IMR-90 (cell line): ENCODE measurements around the gene DACT1. TPM values are rescaled to one million over a fixed set of nuclear protein-coding genes. Genes with fewer than 3 reads are reported as not detected.

Source experiments
- ATAC-seq: fragments of 200-7000 bp; cut with Tn5 transposase; 2 replicates; pipeline ENCODE4 v1.9.1; 2020; ENCODE audit warnings: low read depth, mild to moderate bottlenecking, moderate library complexity
- BruUV-seq: library from RNA; stranded (reverse); fragments of 400-500 nt; replicated peaks from 2 replicates; lab custom pipeline; 2021; lab: Mats Ljungman, UMichigan
- CTCF ChIA-PET: fragments of 300-600 bp; formaldehyde crosslinking; extraction: SDS; loops from one replicate; lab custom pipeline; 2021; ENCODE audit warnings: antibody characterized with exemption; lab: Yijun Ruan, JAX
- POLR2A ChIA-PET: fragments of 300-600 bp; sonication (Branson Sonifier 250); formaldehyde crosslinking; loops from one replicate; lab custom pipeline; 2022; ENCODE audit warnings: antibody characterized with exemption; ENCODE audit not compliant: unreplicated experiment; lab: Charles Lee
- DNase-seq: peaks from one replicate; pipeline ENCODE4 v3.0.0; 2013
- H2AFZ ChIP-seq: replicated peaks from 2 replicates; pipeline ENCODE3; 2013; ENCODE audit warnings: low read length, mild to moderate bottlenecking; ENCODE audit not compliant: poor library complexity
- H2AK5ac ChIP-seq: 2 replicates; pipeline ENCODE4 v1.6.1; 2013; ENCODE audit warnings: low read depth, low read length, inconsistent platforms
- H2AK9ac ChIP-seq: replicated peaks from 2 replicates; pipeline ENCODE3; 2013; ENCODE audit warnings: mild to moderate bottlenecking, low read depth, low read length, moderate library complexity; ENCODE audit not compliant: poor library complexity
- H2BK120ac ChIP-seq: 2 replicates; pipeline ENCODE4 v1.6.1; 2013; ENCODE audit warnings: low read depth, low read length, inconsistent platforms
- H2BK15ac ChIP-seq: 3 replicates; pipeline ENCODE4 v1.6.1; 2013; ENCODE audit warnings: low read depth, low read length, inconsistent platforms
- H2BK20ac ChIP-seq: 2 replicates; pipeline ENCODE4 v1.6.1; 2013; ENCODE audit warnings: low read depth, mild to moderate bottlenecking, inconsistent platforms, low read length, moderate library complexity
- H2BK5ac ChIP-seq: 2 replicates; pipeline ENCODE4 v1.6.1; 2013; ENCODE audit warnings: mild to moderate bottlenecking, low read depth, low read length, inconsistent platforms; ENCODE audit not compliant: poor library complexity, severe bottlenecking
- H3K14ac ChIP-seq: replicated peaks from 2 replicates; pipeline ENCODE4 v1.6.1; 2013; ENCODE audit warnings: low read depth, low read length, inconsistent platforms
- H3K18ac ChIP-seq: 2 replicates; pipeline ENCODE4 v1.6.1; 2013; ENCODE audit warnings: low read depth, low read length, control low read depth
- H3K23ac ChIP-seq: 2 replicates; pipeline ENCODE4 v1.6.1; 2013; ENCODE audit warnings: low read depth, low read length, inconsistent platforms
- H3K27ac ChIP-seq: 2 replicates; pipeline ENCODE4 v1.5.1; 2013; ENCODE audit warnings: mild to moderate bottlenecking, control low read depth, low read length; ENCODE audit not compliant: insufficient read depth
- H3K27me3 ChIP-seq: 2 replicates; pipeline ENCODE4 v1.6.1; 2013; ENCODE audit warnings: low read length; ENCODE audit not compliant: control insufficient read depth, insufficient read depth
- H3K36me3 ChIP-seq: 2 replicates; pipeline ENCODE4 v1.6.1; 2013; ENCODE audit warnings: low read length, mixed read lengths; ENCODE audit not compliant: control insufficient read depth, insufficient read depth
- H3K4ac ChIP-seq: 2 replicates; pipeline ENCODE4 v1.6.1; 2013; ENCODE audit warnings: low read depth, low read length, inconsistent platforms
- H3K4me1 ChIP-seq: 2 replicates; pipeline ENCODE4 v1.6.1; 2013; ENCODE audit warnings: low read length, mixed read lengths; ENCODE audit not compliant: control insufficient read depth, insufficient read depth
- H3K4me2 ChIP-seq: 2 replicates; pipeline ENCODE4 v1.6.1; 2013; ENCODE audit warnings: low read depth, mild to moderate bottlenecking, control low read depth, low read length, moderate library complexity
- H3K4me3 ChIP-seq: 2 replicates; pipeline ENCODE4 v1.5.1; 2013; ENCODE audit warnings: low read depth, mild to moderate bottlenecking, control low read depth, low read length, moderate library complexity; ENCODE audit not compliant: insufficient read depth
- H3K56ac ChIP-seq: 2 replicates; pipeline ENCODE4 v1.6.1; 2013; ENCODE audit warnings: low read length, inconsistent platforms; ENCODE audit not compliant: insufficient read depth; ENCODE audit errors: extremely low read depth
- H3K79me1 ChIP-seq, 2 experiments: 2 replicates each; pipeline ENCODE4 v1.6.1; 2013; ENCODE audit warnings: low read length in 2 of 2, inconsistent platforms in 1 of 2, low read depth in 1 of 2
- H3K9ac ChIP-seq: 2 replicates; pipeline ENCODE4 v1.6.1; 2013; ENCODE audit warnings: low read depth, low read length, control low read depth
- H3K9me1 ChIP-seq: 2 replicates; pipeline ENCODE4 v1.6.1; 2013; ENCODE audit warnings: low read length, inconsistent platforms; ENCODE audit not compliant: insufficient read depth
- H3K9me3 ChIP-seq: 2 replicates; pipeline ENCODE4 v1.6.1; 2013; ENCODE audit warnings: low read length; ENCODE audit not compliant: control insufficient read depth, insufficient read depth
- H4K20me1 ChIP-seq: 2 replicates; pipeline ENCODE4 v1.6.1; 2013; ENCODE audit warnings: low read length, inconsistent platforms; ENCODE audit not compliant: insufficient read depth
- H4K5ac ChIP-seq: 2 replicates; pipeline ENCODE4 v1.6.1; 2013; ENCODE audit warnings: mild to moderate bottlenecking, low read depth, low read length, control low read depth
- H4K8ac ChIP-seq, 2 experiments: 2 replicates each; pipeline ENCODE4 v1.6.1; 2013; ENCODE audit warnings: low read depth in 2 of 2, low read length in 2 of 2, control low read depth in 1 of 2, inconsistent platforms in 1 of 2
- H4K91ac ChIP-seq: 2 replicates; pipeline ENCODE4 v1.6.1; 2013; ENCODE audit warnings: low read depth, low read length, inconsistent platforms; ENCODE audit not compliant: insufficient read depth
- FOS ChIP-seq: fragments of 150-350 bp; IDR thresholded peaks from 2 replicates; pipeline ENCODE4 v1.6.1; 2016; ENCODE audit warnings: low read depth, low read length
- MAZ ChIP-seq: IDR thresholded peaks from 2 replicates; pipeline ENCODE4 v1.6.1; 2012; ENCODE audit warnings: low read depth, mild to moderate bottlenecking, low read length, improper control_type of control experiment, moderate library complexity, borderline replicate concordance
- NFE2L2 ChIP-seq: fragments of 150-350 bp; IDR thresholded peaks from 2 replicates; pipeline ENCODE4 v1.6.1; 2016; ENCODE audit warnings: low read depth, mild to moderate bottlenecking, low read length
- RAD21 ChIP-seq: IDR thresholded peaks from 2 replicates; pipeline ENCODE4 v1.6.1; 2012; ENCODE audit warnings: low read length, improper control_type of control experiment
- RFX5 ChIP-seq: IDR thresholded peaks from 2 replicates; pipeline ENCODE4 v1.8.0; 2012; ENCODE audit warnings: low read depth, mild to moderate bottlenecking, low read length, moderate library complexity
- WGBS, 2 experiments: methylation state at CpG; one replicate each; pipeline versions ENCODE4 v1.1.5 to v1.1.7; 2013; ENCODE audit warnings: missing lambda C conversion rate in 2 of 2; ENCODE audit not compliant: insufficient read length in 1 of 2; ENCODE audit errors: extremely low coverage in 2 of 2; 5-methylcytosine and 5-hydroxymethylcytosine counted together
- dilution Hi-C: fragments of 300-500 bp; cut with HindIII; formaldehyde crosslinking; loops from one replicate; pipeline ENCODE4 v1.14.3; 2018; ENCODE audit warnings: low sequenced_read_pairs; ENCODE audit not compliant: unreplicated experiment
- in situ Hi-C: fragments of 300-500 bp; cut with MboI; formaldehyde crosslinking; loops from 3 replicates; pipeline ENCODE4 v1.14.3; 2019; ENCODE audit warnings: low sequenced_read_pairs, inconsistent platforms, mixed read lengths
- intact Hi-C: fragments of 100-400 bp; cut with micrococcal nuclease; formaldehyde crosslinking; loops from 2 replicates; pipeline ENCODE4 v1.10.0; 2022
- polyA plus RNA-seq, 3 experiments: library from polyadenylated mRNA; depleted of rRNA; stranded (reverse); fragments of >200 nt; gene quantifications; 2 replicates each; pipeline ENCODE4 v1.2.3, GENCODE V29; 2012; ENCODE audit warnings: low replicate concordance in 1 of 3
- total RNA-seq: library from RNA; depleted of rRNA; stranded (reverse); fragments of >200 nt; gene quantifications from 2 replicates; pipeline ENCODE4 v1.2.3, GENCODE V29; 2012
- TF ChIP-seq, protein P1 (sequence below): fragments of 150-350 bp; IDR thresholded peaks from 2 replicates; pipeline ENCODE4 v1.6.1; 2017; ENCODE audit warnings: mild to moderate bottlenecking, antibody characterized with exemption, low read length, low read depth
- TF ChIP-seq, protein P2 (sequence below): fragments of 150-350 bp; IDR thresholded peaks from 2 replicates; pipeline ENCODE4 v1.6.1; 2016; ENCODE audit warnings: low read depth, mild to moderate bottlenecking, low read length, moderate library complexity, borderline replicate concordance

DACT1 gene
- total and polyA plus RNA-seq, 2 of the 4 experiments (the other 2 are of a cell fraction), result 6.5 to 9.7 TPM

DNA sequence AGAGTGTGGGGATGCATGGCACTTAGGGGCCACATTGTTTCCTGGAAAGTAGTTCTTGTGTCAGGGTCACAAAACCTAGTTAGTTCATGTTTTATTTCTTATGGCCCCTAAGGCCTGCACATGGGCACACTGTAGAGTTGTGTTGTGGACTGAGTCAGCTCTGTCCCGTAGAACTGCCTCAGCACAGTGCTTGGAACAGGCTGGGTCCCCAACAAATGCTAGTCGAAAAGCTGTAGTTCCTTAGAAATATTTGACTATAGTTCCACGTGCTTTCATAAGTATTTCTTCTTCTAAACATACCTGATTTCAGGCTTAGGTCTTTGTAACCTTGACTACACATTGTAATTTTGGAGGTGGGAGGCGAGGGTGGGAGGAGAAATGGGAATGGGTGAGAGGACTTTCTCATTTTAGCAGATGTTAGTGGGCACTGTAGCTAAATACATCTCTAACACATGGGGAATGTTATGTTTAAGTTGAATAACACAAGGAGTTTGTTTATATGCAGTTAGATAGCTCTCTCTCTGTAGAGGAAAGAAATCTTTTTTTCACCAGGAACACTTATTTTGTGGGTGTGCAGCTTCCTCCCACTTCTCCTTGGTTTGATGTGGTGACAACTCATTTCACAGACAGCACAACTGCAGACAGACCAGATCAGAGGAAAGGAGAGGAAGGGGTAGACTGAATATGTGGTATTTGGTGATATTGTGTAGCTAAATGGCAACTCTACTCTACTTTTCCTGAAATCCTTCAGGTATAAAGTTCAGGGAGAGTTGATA is 39.5 kb upstream of the DACT1 start:
- peak; percentile 82 for ATAC-seq
- no peaks in the 10 kb centered on the region for H3K27me3 ChIP-seq
- H3K23ac ChIP-seq, result no peak overlapping the region
- no peaks in the 10 kb centered on the region for H3K9me3 ChIP-seq
- dilution Hi-C loops, result no loop called here
- no peak overlapping the region for H2BK15ac ChIP-seq
- no peak overlapping the region for H4K8ac ChIP-seq
- peaks cover 7% of the 10 kb centered on the region for H3K4me1 ChIP-seq
- no peak overlapping the region for H3K9ac ChIP-seq
- no peak overlapping the region for H3K14ac ChIP-seq
- CTCF ChIA-PET, result interaction anchor here (0.6 to 1.0 kb wide), 4 partner anchors 24 to 118 kb away, joined by 3 to 5 read pairs (median 3); no protein-coding TSS in a partner anchor
- BruUV-seq, result no TSS peak
- DNase-seq, result peak; percentile 22
- no peak overlapping the region for H2AFZ ChIP-seq
- H3K36me3 ChIP-seq, result no peaks in the 10 kb centered on the region
- no peaks in the 10 kb centered on the region for H3K79me1 ChIP-seq
- H2BK5ac ChIP-seq, result no peak overlapping the region
- no peak overlapping the region for H2AK9ac ChIP-seq
- no peak overlapping the region for H3K56ac ChIP-seq
- H3K4me3 ChIP-seq, result no peak overlapping the region
- no peak overlapping the region; the same call in 1 of the 2 replicates for H3K27ac ChIP-seq
- peak overlapping the region; percentile 80; the same call in 1 of the 2 replicates for H3K18ac ChIP-seq
- peak overlapping the region; percentile 67 for H3K4me2 ChIP-seq
- 0 out of 2 replicates have a peak overlapping the region, but pooled peaks have one; percentile 16 for H4K5ac ChIP-seq
- H2BK120ac ChIP-seq, result no peak overlapping the region
- no peaks in the 10 kb centered on the region for H4K20me1 ChIP-seq
- no peak for TF ChIP-seq NFE2L2
- no peak for TF ChIP-seq RAD21
- no peak for TF ChIP-seq RFX5
- TF ChIP-seq, protein P1, sequence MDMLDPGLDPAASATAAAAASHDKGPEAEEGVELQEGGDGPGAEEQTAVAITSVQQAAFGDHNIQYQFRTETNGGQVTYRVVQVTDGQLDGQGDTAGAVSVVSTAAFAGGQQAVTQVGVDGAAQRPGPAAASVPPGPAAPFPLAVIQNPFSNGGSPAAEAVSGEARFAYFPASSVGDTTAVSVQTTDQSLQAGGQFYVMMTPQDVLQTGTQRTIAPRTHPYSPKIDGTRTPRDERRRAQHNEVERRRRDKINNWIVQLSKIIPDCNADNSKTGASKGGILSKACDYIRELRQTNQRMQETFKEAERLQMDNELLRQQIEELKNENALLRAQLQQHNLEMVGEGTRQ, result no peak
- TF ChIP-seq MAZ, result no peak
- no peak for TF ChIP-seq FOS
- TF ChIP-seq, protein P2, sequence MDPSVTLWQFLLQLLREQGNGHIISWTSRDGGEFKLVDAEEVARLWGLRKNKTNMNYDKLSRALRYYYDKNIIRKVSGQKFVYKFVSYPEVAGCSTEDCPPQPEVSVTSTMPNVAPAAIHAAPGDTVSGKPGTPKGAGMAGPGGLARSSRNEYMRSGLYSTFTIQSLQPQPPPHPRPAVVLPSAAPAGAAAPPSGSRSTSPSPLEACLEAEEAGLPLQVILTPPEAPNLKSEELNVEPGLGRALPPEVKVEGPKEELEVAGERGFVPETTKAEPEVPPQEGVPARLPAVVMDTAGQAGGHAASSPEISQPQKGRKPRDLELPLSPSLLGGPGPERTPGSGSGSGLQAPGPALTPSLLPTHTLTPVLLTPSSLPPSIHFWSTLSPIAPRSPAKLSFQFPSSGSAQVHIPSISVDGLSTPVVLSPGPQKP, result no peak
- in situ Hi-C loops, result no loop called here
- no peak overlapping the region for H4K91ac ChIP-seq
- POLR2A ChIA-PET, result interaction anchor here (0.5 kb wide), 1 partner anchor 39 kb away, joined by 21 read pairs; no protein-coding TSS in a partner anchor
- H2BK20ac ChIP-seq, result no peak overlapping the region
- H3K9me1 ChIP-seq, result no peaks in the 10 kb centered on the region; the same call in 1 of the 2 replicates
- WGBS, 2 experiments, result 40% methylated on average over 1 of the region's 4 CpGs; no CpG with 5 or more reads in 1 of the 2 experiments
- no peak overlapping the region for H2AK5ac ChIP-seq
- intact Hi-C loops, result no loop called here
- no peak overlapping the region for H3K4ac ChIP-seq
